NCI-H1105 (cell line): ENCODE data around the gene OTOG.

Experiments used
- DNase-seq: peaks from one replicate; lab custom pipeline; 2025; lab: John Stamatoyannopoulos, UW

OTOG gene

DNA sequence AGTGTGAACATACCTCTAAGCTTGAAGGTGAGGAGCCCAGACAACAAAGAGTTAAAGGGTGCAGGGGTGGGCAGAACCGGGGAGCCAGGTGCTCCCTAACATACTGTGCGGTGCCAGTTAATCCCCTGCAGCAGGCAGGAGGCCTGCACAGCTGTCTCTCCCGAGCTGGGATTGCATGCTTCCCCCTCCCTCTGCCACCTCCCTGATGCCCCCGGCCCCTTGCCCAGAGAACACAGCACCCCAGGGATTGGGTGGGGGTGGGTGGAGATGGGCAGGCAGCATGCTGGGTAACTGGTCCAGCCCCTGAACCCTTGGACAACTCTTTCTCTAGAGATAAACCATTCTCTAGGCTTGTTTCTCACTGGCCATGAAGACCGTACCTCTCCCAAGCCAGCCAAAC is 104.6 kb downstream of the OTOG start:
- DNase-seq, result no peak

DNA sequence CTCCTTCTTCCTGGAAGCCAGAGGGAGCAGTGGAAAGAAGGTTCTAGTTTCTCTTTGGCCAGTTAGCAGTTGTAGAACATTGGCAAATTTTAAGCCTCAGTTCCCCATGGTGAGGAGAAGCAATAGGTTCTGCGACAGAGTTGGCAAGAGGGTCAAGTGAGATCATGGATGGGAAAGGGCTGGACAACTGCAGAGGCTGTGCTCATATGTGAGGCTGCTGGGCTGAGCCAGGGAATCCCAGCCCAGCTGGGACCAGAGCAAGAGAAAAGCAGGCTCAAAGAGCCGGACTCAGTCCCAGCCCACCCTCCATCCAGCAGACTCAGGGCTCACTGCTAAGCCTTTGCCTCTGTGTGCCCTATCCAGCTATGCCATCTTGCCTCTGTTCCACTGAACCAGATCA is 105.5 kb downstream of the OTOG start:
- no peak for DNase-seq

DNA sequence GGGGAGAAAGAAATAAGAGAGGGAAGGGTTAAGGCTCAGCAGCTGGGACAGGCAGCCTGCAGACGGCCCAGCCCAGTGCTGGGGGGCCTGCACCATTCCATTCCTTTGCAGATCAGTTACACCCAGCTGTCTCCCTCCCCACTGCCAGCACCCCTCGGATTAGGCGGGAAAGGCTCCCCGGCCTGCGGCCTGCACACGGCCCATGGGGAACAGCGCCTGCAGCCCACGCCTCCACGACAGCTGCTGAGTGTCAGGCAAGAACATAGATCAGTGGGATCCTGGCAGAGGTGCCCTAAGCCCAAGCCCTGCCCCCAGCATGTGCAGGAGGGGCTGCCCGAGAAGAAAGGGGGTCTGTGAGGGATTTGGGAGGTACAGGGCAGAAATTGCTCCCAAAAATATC is 106.6 kb downstream of the OTOG start:
- DNase-seq, result no peak

GRCh38 chr11:17655682-17656081 is 108.6 kb downstream of the OTOG start:
- no peak for DNase-seq

DNA sequence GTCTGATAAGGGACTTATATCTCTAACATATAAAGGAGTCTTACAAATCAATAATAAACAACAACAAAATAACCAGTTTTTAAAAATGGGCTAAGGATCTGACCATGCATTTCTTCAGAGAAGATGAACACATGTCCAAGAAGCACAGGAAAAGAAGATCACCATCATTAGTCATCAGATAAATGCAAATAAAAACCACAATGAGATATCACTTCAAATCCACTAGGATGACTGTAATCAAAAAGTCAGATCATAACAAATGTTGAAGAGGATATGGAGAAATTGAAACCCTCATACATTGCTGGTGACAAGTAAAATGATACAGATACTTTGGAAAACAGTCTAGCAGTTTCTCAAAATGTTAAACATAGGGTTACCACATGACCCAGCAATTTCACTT is 111.2 kb downstream of the OTOG start:
- DNase-seq, result no peak

DNA sequence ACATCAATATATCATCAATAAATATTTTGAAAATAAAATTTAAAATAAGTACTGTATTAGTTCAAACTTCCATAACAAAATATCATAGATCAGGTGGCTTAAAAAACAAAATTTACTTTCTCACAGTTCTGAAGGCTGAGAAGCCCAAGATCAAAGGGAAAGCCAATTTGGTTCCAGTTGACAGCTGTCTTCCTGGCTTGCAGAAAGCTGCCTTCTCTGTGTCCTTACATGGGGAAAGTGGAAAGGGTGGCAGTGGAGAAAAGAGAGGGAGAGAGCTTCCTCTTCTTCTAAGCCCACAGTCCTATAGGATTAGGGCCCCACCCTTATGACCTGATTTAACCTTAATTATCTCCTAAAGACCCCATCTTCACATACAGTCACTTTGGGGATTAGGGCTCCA is 121.1 kb downstream of the OTOG start:
- no peak for DNase-seq

DNA sequence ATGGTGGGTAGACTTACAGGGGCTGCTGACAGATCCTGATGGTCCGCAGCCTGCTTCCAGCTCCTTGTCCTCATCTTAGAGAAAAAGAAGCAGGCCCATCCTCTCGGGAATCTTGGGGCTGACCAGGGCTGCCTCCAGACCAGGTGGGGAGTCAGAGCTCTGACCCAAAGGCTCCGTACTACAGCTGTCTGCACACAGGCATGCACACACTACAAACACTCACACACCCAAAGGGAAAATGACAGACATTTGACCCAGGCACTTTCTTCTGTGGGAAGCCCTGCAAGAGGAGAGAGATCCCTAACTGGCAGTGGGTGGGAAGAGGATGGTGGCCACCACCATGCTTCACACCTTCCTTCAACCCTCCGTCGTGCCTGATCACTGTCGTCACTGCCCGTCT is 125.4 kb downstream of the OTOG start:
- DNase-seq, result no peak

DNA sequence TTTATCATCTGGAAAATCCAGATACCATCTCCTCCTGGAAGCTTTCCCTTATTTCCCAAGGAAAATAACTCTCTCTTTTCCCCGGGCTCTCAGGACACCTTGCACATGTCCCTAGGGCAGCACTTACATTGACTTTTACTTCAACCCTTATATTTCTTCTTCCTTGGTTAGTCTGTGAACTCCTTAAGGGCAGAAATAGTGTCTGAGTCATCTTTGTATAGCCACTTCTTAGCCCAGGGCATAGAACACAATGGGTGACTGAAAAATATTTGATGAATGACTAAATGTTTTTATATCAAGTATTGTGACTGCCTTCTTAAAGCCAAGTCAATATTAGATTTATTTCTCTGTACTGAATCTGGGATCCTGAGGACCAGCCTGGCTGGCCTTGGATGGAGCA is 126.9 kb downstream of the OTOG start:
- DNase-seq, result no peak

- DNase-seq, result no peak
Observed at GRCh38 chr11:17682848-17683247, 135.8 kb downstream of the OTOG start.

DNA sequence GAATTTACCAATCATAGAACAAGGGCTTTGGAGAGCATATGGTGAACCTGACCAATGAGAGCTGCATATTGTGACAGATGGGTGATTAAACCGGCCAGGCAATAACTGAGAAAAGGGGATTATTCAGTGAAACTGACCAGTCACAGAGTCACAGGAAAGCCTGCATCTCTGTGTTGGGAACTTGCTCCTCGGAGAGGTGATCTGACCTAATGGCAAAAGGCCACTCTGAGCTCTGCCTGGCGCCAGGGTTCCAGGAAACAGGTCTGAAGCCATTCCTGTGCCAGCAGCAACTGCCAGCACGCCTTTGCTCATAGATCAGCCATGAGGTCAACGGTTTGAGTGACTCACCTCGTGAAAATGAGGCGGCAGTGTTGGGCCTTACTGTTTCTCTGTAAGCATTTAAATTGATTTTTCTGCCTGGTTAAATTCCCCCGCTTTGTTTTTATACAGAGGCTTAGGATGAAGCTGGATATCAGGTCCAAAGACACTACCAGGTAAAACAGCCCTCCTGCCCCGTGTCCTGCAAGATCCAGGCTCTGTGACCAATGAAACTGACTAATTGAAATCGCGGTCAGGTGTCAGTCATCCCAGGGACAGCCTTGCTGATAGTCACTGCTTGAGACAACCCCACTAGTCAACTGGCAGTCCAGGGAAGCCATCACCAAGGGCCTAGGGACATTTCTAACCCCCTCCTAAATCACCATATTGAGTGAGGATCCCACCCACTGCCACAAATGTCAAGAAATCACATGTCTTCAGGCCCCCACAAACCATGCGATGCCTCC is 136.5 kb downstream of the OTOG start:
- DNase-seq, result no peak

DNA sequence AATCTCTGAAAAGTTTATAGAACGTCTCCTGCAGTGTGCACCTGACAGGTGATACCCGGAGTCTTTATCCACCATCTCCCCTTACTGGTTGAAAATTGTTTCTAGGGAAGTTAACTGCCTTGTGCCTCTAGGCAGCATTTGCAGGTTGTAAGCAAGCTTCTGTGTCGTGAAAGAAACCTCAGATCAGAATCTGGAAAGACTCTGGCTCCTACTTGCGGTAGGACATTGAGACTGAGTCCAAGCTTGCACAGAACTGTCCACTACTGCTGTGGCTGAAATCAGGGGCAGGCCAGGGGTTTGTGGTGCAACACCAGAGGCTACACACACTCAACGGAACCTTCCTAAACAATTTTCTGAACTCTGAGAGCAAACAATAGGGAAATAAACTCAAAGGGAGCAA is 137.5 kb downstream of the OTOG start:
- no peak for DNase-seq

DNA sequence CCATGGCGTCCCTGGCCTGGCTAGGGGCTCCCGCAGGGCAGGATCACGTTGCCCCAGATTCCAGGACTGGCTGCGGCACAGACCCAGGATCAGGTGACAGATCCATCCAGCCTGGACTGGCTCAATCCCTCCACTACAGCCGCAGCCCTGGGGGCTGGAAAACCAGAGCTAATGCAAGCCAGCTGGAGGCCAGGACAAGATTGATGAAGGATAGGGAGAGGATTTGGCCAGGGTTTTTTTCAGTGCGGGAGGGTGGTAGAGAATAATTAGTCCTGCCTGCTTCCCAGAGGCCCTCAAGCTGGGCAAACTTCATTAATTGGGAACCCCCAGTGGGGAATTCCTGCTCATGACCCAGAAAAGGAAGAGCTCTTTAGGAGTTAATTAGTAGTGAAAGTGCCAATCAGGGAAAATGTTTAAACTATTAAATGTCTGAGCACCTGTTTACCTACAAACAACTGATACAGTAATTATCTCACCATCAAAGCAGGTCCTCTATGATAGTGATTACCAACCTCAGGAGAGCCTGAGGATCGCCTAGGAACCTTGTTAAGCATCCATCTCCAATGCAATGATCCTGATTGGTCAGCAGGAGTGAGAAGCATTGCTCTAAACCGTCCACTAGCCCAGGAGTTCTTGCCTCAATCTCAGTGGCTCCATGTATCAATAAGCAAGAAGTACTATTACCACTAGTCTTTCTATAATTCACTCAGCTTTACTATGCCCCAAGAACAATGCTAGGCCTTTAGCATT is 139.3 kb downstream of the OTOG start:
- no peak for DNase-seq

GRCh38 chr11:17687946-17688670 is 141.0 kb downstream of the OTOG start:
- DNase-seq, result no peak

GRCh38 chr11:17691550-17691949 is 144.5 kb downstream of the OTOG start:
- no peak for DNase-seq

- DNase-seq, result no peak
Observed at GRCh38 chr11:17691976-17692375, 144.9 kb downstream of the OTOG start.

GRCh38 chr11:17692931-17693330 is 145.9 kb downstream of the OTOG start:
- DNase-seq, result no peak

- no peak for DNase-seq
Observed at GRCh38 chr11:17693531-17693930, 146.5 kb downstream of the OTOG start.

DNA sequence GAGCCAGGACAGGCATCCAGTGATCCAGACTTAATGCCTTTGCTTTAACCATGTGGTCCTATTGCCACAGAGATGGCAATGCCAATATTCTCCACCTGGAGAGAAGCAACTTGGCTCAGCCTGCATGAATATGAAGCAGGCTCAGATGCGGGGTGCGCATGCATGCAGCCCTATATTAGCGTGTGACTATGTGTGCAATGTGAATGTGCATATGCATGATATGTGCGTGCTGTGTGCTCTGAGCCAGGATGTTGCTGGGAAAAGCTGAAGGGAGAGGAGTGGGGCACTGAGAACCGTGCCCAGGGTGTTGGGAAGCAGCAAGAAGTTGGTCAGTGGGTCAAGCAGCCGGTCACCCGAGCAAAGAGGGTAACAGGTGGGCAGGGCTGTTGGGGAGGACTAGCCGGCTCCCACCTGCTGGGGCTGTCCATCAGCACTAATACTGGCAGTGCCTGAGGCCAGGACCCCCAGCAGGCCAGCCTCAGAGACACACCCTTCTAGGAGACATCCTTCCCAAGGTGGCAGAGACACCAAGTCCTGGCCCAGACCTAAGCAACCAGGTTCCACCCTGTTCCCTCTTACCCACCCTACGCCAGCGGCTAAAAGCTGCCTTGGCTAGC is 147.5 kb downstream of the OTOG start:
- no peak for DNase-seq

- no peak for DNase-seq
Observed at GRCh38 chr11:17695454-17696441, 148.7 kb downstream of the OTOG start.

DNA sequence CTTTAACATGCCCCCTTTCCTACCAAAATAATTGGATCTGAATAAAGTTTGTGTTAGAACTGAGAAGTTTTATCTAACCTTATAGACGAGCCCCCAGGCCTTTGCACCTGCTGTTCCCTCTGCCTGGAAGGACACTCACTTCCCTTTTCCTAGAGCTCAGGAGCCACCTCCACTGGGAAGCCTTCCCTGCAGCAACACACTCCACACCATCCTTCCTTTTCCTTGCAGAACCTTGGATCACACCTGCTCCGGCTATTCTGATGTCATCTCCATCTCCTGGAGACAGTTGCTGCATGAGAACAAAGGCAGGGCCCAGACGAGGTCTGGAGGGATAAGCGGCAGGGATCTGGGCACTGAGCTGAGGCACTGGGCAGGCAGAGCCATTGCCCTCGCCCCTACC is 149.7 kb downstream of the OTOG start:
- no peak for DNase-seq
